GM19468 (cell line): ENCODE measurements around the gene ZNF582.
"Not testable (repeated sequence)": the region's sequence is repeated elsewhere in the genome, so short reads cannot be mapped to it uniquely, and the experiment has no call there.

Experiments used
- ATAC-seq: cut with Tn5 transposase; IDR thresholded peaks from one replicate; pipeline ENCODE4 v1.9.1; 2021; ENCODE audit warnings: mild to moderate bottlenecking, moderate library complexity, moderate number of reproducible peaks; ENCODE audit not compliant: unreplicated experiment; ENCODE audit errors: extremely low read depth

Gene ZNF582

DNA sequence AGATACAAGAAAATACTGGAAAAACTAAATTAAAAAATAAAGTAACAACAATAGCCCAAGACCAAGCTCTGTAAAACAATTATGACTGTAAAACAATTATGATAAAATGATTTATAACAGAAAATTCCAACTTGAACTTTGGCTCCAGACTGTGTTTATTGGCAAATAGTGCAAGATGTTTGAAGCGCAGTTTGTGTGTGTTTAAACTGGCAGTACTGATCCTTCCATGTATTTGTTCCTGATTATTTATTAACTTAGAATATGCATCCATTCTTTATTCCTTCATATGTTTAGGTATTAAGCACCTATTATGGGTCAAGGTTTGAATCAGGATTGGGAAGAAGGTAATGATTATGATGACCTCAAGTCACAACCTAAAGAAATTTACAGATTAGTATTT is 37.8 kb downstream of the ZNF582 start:
- ATAC-seq = no peak

DNA sequence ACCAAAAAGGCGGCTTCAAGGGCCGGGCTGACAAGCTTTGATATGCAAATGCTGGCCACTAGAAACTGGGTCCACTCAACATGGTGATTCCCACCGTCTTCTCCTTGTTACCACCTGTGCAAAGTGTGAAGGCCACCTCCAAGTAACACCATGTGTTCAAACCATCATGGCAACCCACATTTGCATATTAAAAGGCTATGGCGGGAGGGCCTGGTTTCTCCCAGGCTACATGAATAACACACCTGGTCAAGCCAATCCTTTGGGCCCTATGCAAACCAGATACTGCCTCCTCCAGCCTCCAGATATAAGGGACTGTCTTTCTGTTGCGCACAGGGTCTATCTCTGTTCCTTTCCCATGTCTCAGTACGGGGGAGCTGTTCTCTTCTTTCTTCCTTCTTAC is 42.1 kb downstream of the ZNF582 start:
- no peak for ATAC-seq

DNA sequence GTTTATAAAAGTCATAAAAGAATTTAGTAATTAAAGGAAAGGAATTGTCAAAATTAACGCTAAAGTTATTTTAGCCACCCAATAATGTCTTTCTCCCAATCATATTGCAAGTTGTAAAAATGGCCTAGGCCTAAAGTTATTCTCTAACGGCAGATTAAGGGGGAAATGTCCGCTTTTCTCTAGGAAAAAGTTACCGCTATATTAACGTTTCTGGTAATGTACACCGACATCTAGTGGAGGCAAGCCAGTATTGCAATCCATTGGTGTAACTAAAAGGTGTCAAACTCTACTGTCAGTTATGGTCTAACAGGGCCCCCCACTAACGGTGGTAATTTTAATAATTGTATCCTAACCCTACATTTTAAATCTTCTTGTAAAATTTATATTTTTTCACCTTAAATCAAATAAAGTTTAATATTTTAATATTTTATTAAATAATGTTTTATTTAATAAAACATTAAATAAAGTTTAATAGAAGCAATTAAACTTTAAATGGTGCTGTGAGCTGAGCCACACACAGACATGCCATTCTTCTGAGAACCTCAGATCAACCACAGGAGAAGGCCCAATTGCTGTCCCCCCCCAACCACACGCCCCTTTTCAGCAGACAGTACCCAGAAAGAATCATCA is 42.8 kb downstream of the ZNF582 start:
- ATAC-seq = no peak

GRCh38 chr19:56348289-56348877 is 45.0 kb downstream of the ZNF582 start:
- no peak for ATAC-seq

- ATAC-seq = no peak
These were observed 46.1 kb downstream of the ZNF582 start for GRCh38 chr19:56347163-56347778.

DNA sequence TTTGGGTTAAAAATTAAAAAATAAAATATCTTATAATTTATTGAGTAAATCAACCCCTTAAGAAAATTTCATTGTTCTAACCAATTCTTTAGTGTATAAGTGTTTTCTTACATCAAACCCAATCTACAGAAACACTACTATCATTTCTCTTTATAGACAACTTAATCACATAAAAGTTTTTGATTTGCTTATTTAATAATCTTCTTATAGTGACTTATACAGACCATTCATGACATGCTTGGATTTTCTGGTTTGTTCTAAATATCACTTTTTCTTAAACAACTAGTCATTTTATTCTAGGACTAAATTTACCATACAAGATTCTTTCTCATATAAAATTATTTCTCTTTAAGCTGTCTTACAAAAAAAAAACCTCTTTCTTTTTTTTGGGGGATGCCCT is 51.4 kb downstream of the ZNF582 start:
- no peak for ATAC-seq

- not testable (repeated sequence) for ATAC-seq
These were observed 54.3 kb downstream of the ZNF582 start for GRCh38 chr19:56339031-56339430.

DNA sequence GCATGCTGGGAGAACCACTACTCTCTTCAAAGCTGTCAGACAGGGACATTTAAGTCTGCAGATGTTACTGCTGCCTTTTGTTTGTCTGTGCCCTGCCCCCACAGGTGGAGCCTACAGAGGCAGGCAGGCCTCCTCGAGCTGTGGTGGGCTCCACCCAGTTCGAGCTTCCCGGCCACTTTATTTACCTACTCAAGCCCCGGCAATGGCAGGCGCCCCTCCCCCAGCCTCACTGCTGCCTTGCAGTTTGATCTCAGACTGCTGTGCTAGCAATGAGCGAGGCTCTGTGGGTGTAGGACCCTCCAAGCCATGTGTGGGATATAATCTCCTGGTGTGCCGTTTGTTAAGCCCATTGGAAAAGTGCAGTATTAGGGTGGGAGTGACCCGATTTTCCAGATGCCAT is 56.3 kb downstream of the ZNF582 start:
- ATAC-seq = not testable (repeated sequence)

DNA sequence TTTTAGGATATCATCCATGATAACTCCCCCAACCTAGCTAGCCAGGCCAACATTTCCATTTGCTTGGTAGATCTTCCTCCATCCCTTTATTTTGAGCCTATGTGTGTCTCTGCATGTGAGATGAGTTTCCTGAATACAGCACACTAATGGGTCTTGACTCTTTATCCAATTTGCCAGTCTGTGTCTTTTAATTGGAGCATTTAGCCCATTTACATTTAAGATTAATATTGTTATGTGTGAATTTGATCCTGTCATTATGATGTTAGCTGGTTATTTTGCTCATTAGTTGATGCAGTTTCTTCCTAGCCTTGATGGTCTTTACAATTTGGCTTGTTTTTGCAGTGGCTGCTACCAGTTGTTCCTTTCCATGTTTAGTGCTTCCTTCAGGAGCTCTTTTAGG is 58.0 kb downstream of the ZNF582 start:
- not testable (repeated sequence) for ATAC-seq

- ATAC-seq = no peak
These were observed 59.8 kb downstream of the ZNF582 start for GRCh38 chr19:56333506-56333905.
